ENCODE measurements around the gene WRAP73.
"Not testable (repeated sequence)": the region's sequence is repeated elsewhere in the genome, so short reads cannot be mapped to it uniquely, and the experiment has no call there.

GRCh38 chr1:3585353-3585868, 64.5 kb downstream of the WRAP73 start:
- TF ChIP-seq CTCF, POLR2AphosphoS5, POLR2A (IDR thresholded peaks at IDR 0.05): not testable (repeated sequence)
